ENCODE data around the gene MOK.
"Not testable (repeated sequence)": the region's sequence is repeated elsewhere in the genome, so short reads cannot be mapped to it uniquely, and the experiment has no call there.

MOK gene

DNA sequence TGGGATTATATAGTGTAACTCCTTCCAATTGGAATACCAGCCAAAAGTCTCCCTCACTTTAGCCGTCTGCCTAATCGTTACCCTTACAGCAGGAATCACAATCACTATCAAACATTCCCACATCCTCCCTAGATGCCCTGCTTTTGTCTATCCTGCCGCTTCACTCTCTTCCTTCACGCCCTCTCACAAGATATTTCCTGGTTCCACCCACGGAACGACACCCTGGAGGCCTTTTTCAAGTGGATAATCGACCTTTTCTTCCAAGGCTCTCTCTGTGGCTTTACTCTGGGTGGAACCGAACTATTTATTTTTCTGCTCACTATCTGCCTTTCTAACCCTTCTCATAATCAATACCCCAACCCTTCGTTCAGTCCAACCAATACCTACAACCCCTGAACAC is 58.9 kb downstream of the MOK start:
- TF ChIP-seq, protein P1, sequence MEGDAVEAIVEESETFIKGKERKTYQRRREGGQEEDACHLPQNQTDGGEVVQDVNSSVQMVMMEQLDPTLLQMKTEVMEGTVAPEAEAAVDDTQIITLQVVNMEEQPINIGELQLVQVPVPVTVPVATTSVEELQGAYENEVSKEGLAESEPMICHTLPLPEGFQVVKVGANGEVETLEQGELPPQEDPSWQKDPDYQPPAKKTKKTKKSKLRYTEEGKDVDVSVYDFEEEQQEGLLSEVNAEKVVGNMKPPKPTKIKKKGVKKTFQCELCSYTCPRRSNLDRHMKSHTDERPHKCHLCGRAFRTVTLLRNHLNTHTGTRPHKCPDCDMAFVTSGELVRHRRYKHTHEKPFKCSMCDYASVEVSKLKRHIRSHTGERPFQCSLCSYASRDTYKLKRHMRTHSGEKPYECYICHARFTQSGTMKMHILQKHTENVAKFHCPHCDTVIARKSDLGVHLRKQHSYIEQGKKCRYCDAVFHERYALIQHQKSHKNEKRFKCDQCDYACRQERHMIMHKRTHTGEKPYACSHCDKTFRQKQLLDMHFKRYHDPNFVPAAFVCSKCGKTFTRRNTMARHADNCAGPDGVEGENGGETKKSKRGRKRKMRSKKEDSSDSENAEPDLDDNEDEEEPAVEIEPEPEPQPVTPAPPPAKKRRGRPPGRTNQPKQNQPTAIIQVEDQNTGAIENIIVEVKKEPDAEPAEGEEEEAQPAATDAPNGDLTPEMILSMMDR (conservative IDR thresholded peaks at IDR 0.05) = no peak
- no peak for TF ChIP-seq ZFX (IDR thresholded peaks at IDR 0.05)
- no peak overlapping the region for H3K27ac ChIP-seq

DNA sequence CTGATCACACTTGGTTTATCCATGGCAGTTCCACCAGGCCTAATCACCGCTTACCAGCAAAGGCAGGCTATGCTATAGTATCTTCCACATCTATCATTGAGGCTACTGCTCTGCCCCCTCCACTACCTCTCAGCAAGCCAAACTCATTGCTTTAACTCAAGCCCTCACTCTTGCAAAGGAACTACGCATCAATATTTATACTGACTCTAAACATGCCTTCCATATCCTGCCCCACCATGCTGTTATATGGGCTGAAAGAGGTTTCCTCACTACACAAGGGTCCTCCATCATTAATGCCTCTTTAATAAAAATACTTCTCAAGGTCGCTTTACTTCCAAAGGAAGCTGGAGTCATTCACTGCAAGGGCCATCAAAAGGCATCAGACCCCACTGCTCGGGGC is 61.2 kb downstream of the MOK start:
- not testable (repeated sequence) for H3K27ac ChIP-seq

DNA sequence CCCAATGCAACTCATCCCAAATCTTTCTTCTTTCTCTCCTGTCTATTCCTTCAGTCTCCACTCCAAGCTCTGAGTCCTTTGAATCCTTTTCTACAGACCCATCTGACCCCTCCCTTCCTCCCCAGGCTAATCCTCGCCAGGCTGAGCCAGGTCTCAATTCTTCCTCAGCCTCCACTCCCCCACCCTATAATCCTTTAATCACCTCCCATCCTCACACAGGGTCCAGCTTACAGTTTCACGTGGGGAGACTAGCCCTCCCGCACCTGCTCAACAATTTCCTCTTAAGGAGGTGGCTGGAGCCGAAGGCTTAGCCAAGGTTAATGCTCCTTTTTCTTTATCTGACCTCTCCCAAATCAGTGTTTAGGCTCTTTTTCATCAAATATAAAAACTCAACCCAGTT is 63.8 kb downstream of the MOK start:
- H3K27ac ChIP-seq = no peak overlapping the region
- TF ChIP-seq, protein P1 (conservative IDR thresholded peaks at IDR 0.05) = no peak
- TF ChIP-seq ZFX (IDR thresholded peaks at IDR 0.05) = no peak

DNA sequence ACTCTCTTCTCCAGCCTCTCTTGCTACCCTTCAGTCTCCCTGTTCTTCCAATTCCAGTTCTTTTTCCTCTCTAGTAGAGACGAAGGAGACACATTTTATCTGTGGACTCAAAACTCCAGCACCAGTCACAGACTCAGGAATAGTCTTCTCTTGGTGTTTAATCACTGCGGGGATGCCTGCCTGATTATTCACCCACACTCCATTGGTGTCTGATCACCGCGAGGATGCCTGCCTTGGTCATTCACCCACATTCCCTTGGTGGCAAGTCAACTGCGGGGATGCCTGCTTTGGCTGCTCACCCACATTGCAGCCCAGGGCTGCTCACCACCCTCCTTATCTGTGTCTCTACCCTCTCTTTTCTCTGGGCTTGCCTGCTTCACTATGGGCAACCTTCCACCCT is 64.5 kb downstream of the MOK start:
- not testable (repeated sequence) for H3K27ac ChIP-seq

DNA sequence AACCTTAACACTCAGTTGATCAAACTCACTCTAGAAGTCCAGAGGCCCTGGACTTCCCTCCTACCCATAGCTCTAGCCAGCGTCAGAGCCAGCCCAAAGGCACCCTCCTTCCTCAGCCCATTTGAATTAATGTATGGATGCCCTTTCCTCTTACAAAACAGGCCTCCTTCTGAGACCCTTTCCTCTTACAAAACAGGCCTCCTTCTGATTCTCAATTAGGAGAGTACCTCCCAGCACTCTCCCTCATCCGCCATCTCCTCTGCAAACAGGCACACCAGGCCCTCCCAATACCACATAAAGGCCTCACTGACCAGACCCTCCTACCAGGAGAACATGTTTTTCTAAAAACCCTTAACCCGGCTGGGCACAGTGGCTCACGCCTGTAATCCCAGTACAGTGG is 65.7 kb downstream of the MOK start:
- TF ChIP-seq, protein P1 (conservative IDR thresholded peaks at IDR 0.05) = no peak
- no peak for TF ChIP-seq ZFX (IDR thresholded peaks at IDR 0.05)
- H3K27ac ChIP-seq = no peak overlapping the region

DNA sequence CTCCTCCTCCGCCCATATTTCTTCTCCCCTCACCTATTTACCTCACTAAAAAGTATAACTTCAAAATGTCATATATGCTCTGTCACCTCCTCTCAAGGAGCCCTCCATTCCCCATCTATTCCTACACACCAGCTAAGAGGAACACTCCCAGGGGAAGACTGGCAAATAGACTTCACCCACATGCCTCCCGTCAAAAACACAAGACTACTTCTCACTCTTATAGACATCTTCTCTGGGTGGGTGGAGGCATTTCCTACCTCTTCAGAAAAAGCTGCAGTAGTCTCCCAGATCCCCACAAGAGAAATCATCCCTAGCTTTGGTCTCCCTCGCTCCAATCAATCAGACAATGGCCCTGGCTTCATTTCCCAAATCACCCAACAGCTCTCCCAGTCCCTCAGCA is 66.2 kb downstream of the MOK start:
- H3K27ac ChIP-seq = no peak overlapping the region
- TF ChIP-seq ZFX (IDR thresholded peaks at IDR 0.05) = no peak
- TF ChIP-seq, protein P1 (conservative IDR thresholded peaks at IDR 0.05) = no peak

DNA sequence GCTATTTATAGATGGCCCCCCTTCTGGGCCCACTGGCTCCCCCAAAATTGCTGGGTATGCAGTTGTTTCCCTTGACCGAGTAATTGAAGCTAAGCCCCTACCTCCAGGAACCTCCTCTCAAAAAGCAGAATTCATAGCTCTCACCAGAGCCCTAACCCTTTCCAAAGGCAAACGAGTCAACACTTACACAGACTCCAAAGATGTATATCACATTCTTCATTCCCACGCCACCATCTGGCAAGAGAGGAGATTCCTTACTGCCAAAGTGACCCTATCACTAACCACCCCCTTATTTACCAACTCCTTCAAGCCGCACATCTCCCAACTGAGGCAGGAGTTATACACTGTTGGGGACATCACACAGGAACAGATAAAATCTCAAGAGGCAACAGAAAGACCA is 66.8 kb downstream of the MOK start:
- TF ChIP-seq ZFX (IDR thresholded peaks at IDR 0.05) = no peak
- TF ChIP-seq, protein P1 (conservative IDR thresholded peaks at IDR 0.05) = no peak
- H3K27ac ChIP-seq = no peak overlapping the region

DNA sequence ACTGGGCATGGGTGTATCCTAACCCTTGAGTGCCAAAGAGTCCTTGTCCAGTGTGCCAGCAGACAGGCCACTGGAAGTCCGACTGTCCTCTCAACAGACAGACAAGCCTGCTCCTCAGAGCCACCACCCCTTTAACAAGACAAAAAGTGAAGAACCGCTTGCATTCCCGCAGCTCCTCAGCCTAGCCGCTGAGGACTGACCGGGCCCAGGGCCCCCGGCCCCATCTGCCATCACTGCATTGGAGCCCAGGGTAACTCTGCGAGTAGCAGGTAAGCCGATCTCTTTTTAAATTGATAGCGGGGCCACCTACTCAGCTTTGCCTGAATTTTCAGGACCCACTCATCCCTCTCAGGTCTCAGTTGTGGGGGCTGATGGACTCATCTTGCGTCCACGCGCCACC is 68.9 kb downstream of the MOK start:
- TF ChIP-seq, protein P1 (conservative IDR thresholded peaks at IDR 0.05) = no peak
- no peak for TF ChIP-seq ZFX (IDR thresholded peaks at IDR 0.05)
- H3K27ac ChIP-seq = no peak overlapping the region

Measured in C4-2B (cell line).